Panc1 (cell line): Measurements from ENCODE around the gene TBC1D16. TPM values are rescaled to one million over a fixed set of nuclear protein-coding genes. Genes with fewer than 3 reads are reported as not detected.
"Not testable (repeated sequence)": the region's sequence is repeated elsewhere in the genome, so short reads cannot be mapped to it uniquely, and the experiment has no call there.

Experiments
- ATAC-seq: fragments of 200-7000 bp; cut with Tn5 transposase; 2 replicates; pipeline ENCODE4 v1.9.1; 2020; ENCODE audit warnings: mild to moderate bottlenecking, moderate library complexity
- BruUV-seq: library from RNA; stranded (reverse); fragments of 400-500 nt; replicated peaks from 2 replicates; lab custom pipeline; 2021; lab: Mats Ljungman, UMichigan
- CTCF ChIA-PET: fragments of 300-600 bp; sonication (Branson Sonifier 250); formaldehyde crosslinking; loops from one replicate; lab custom pipeline; 2022; ENCODE audit warnings: antibody characterized with exemption; lab: Charles Lee
- POLR2A ChIA-PET: fragments of 300-600 bp; sonication (Branson Sonifier 250); formaldehyde crosslinking; loops from one replicate; lab custom pipeline; 2022; ENCODE audit warnings: antibody characterized with exemption; lab: Charles Lee
- DNase-seq: peaks from one replicate; pipeline ENCODE4 v3.0.0-alpha.2; 2010; ENCODE audit warnings: low read depth, low spot score
- H3K27ac ChIP-seq: 2 replicates; pipeline ENCODE4 v1.5.1; 2011; ENCODE audit warnings: mild to moderate bottlenecking, low read length, inconsistent platforms
- H3K27me3 ChIP-seq: fragments of 200-500 bp; sonication (Bioruptor generic); 2 replicates; pipeline ENCODE4 v1.6.0; 2014; ENCODE audit warnings: low read length, inconsistent platforms; ENCODE audit not compliant: control insufficient read depth, insufficient read depth
- H3K36me3 ChIP-seq: fragments of 200-500 bp; sonication (Bioruptor generic); 2 replicates; pipeline ENCODE4 v1.5.1; 2014; ENCODE audit warnings: inconsistent platforms, mild to moderate bottlenecking, low read length, moderate library complexity; ENCODE audit not compliant: control insufficient read depth, insufficient read depth
- H3K4me1 ChIP-seq: 2 replicates; pipeline ENCODE4 v1.5.1; 2011; ENCODE audit warnings: inconsistent platforms, mild to moderate bottlenecking, low read length, moderate library complexity; ENCODE audit not compliant: control insufficient read depth, insufficient read depth
- H3K4me3 ChIP-seq, 2 experiments: 2 replicates each; pipeline ENCODE4 v1.5.1; 2011 to 2012; ENCODE audit warnings: low read depth in 2 of 2, low read length in 2 of 2, mild to moderate bottlenecking in 2 of 2, inconsistent platforms in 1 of 2, moderate library complexity in 1 of 2
- H3K9me3 ChIP-seq: fragments of 200-500 bp; sonication (Bioruptor generic); 2 replicates; pipeline ENCODE4 v1.5.1; 2014; ENCODE audit warnings: low read depth, mild to moderate bottlenecking, inconsistent platforms, low read length, moderate library complexity; ENCODE audit not compliant: control insufficient read depth, insufficient read depth
- CTCF ChIP-seq: fragments of 450-650 bp; IDR thresholded peaks from 2 replicates; pipeline ENCODE4 v1.5.1; 2017; ENCODE audit warnings: mild to moderate bottlenecking
- POLR2AphosphoS5 ChIP-seq: IDR thresholded peaks from 2 replicates; pipeline ENCODE4 v1.6.1; 2012; ENCODE audit warnings: mild to moderate bottlenecking, low read depth, low read length, moderate library complexity
- SIN3A ChIP-seq: IDR thresholded peaks from 2 replicates; pipeline ENCODE4 v1.6.1; 2012; ENCODE audit warnings: low read depth, mild to moderate bottlenecking, low read length, moderate library complexity, borderline replicate concordance; ENCODE audit not compliant: insufficient read depth
- TCF7L2 ChIP-seq: IDR thresholded peaks from 2 replicates; pipeline ENCODE4 v1.6.1; 2011; ENCODE audit warnings: mild to moderate bottlenecking, low read depth, low read length, inconsistent platforms
- in situ Hi-C: cut with HindIII; loops from 2 replicates; pipeline ENCODE4 v1.10.0; 2016; ENCODE audit warnings: low sequenced_read_pairs, low pct_unique_long_range_greater_than_20kb
- intact Hi-C: fragments of 100-400 bp; cut with micrococcal nuclease; formaldehyde crosslinking; loops from one replicate; pipeline ENCODE4 v1.10.0; 2022; ENCODE audit not compliant: unreplicated experiment
- total RNA-seq: library from RNA; stranded (reverse); gene quantifications from one replicate; pipeline ENCODE4 v1.2.1, GENCODE V29; 2021; ENCODE audit not compliant: unreplicated experiment
- TF ChIP-seq, protein P1 (sequence below), 2 experiments: IDR thresholded peaks; 2 replicates each; pipeline ENCODE4 v1.6.1; 2011 to 2012; ENCODE audit warnings: low read depth in 2 of 2, control low read depth in 1 of 2, low read length in 1 of 2, mild to moderate bottlenecking in 1 of 2, moderate library complexity in 1 of 2; ENCODE audit not compliant: insufficient read depth in 1 of 2

The TBC1D16 gene
- total RNA-seq, 1 experiment from 2014 or later: 41.6 TPM

GRCh38 chr17:79897243-79898063 lies 138.2 kb downstream of the TBC1D16 start:
- Histone ChIP-seq H3K4me3 (no peak overlapping the region), H3K9me3 (no peaks in the 10 kb centered on the region), H3K4me1 (no peaks in the 10 kb centered on the region), H3K27me3 (peaks cover 13% of the 10 kb centered on the region; the same call in 1 of the 2 replicates), H3K27ac (no peak overlapping the region), H3K36me3 (no peaks in the 10 kb centered on the region)
- in situ Hi-C loops (no loop called here), intact Hi-C loops (no loop called here)
- POLR2A ChIA-PET: no interaction called here
- CTCF ChIA-PET: no interaction called here
- ATAC-seq (no peak), DNase-seq (no peak)
- no peak for TF ChIP-seq CTCF
- TF ChIP-seq POLR2AphosphoS5: no peak
- no peak for TF ChIP-seq SIN3A
- TF ChIP-seq TCF7L2: no peak
- TF ChIP-seq, protein P1, sequence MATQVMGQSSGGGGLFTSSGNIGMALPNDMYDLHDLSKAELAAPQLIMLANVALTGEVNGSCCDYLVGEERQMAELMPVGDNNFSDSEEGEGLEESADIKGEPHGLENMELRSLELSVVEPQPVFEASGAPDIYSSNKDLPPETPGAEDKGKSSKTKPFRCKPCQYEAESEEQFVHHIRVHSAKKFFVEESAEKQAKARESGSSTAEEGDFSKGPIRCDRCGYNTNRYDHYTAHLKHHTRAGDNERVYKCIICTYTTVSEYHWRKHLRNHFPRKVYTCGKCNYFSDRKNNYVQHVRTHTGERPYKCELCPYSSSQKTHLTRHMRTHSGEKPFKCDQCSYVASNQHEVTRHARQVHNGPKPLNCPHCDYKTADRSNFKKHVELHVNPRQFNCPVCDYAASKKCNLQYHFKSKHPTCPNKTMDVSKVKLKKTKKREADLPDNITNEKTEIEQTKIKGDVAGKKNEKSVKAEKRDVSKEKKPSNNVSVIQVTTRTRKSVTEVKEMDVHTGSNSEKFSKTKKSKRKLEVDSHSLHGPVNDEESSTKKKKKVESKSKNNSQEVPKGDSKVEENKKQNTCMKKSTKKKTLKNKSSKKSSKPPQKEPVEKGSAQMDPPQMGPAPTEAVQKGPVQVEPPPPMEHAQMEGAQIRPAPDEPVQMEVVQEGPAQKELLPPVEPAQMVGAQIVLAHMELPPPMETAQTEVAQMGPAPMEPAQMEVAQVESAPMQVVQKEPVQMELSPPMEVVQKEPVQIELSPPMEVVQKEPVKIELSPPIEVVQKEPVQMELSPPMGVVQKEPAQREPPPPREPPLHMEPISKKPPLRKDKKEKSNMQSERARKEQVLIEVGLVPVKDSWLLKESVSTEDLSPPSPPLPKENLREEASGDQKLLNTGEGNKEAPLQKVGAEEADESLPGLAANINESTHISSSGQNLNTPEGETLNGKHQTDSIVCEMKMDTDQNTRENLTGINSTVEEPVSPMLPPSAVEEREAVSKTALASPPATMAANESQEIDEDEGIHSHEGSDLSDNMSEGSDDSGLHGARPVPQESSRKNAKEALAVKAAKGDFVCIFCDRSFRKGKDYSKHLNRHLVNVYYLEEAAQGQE (IDR thresholded peaks at IDR 0.05; ENCODE audit: insufficient read depth in 1 of 2, low read depth in 2 of 2, low read length in 1 of 2): no peak
- no TSS peak for BruUV-seq

GRCh38 chr17:79893457-79893856 lies 142.2 kb downstream of the TBC1D16 start:
- H3K9me3 ChIP-seq, H3K27ac ChIP-seq, in situ Hi-C loops, POLR2A ChIA-PET, H3K36me3 ChIP-seq, H3K27me3 ChIP-seq, H3K4me3 ChIP-seq, intact Hi-C loops, ATAC-seq, DNase-seq, H3K4me1 ChIP-seq, CTCF ChIA-PET, BruUV-seq: not testable (repeated sequence)
